Loucy (cell line): ENCODE data around the gene MAD1L1.

Experiments
- H2AFZ ChIP-seq: fragments of 200-600 bp; sonication (generic); 2 replicates; pipeline ENCODE4 v1.6.0; 2016; ENCODE audit warnings: antibody characterized with exemption, mild to moderate bottlenecking, low read length, moderate library complexity
- H3F3A ChIP-seq: fragments of 200-600 bp; 2 replicates; pipeline ENCODE4 v1.6.0; 2016; ENCODE audit warnings: antibody characterized with exemption, low read depth, mild to moderate bottlenecking
- H3K27me3 ChIP-seq: fragments of 200-600 bp; sonication (generic); 2 replicates; pipeline ENCODE4 v1.6.1; 2014; ENCODE audit warnings: low read length, mild to moderate bottlenecking; ENCODE audit not compliant: insufficient read depth, poor library complexity, severe bottlenecking
- H3K36me3 ChIP-seq: fragments of 200-600 bp; sonication (generic); 2 replicates; pipeline ENCODE4 v1.6.1; 2016; ENCODE audit warnings: low read length; ENCODE audit not compliant: insufficient read depth
- H3K4me1 ChIP-seq: fragments of 200-600 bp; sonication (generic); 2 replicates; pipeline ENCODE4 v1.5.1; 2014; ENCODE audit warnings: low read length, mild to moderate bottlenecking; ENCODE audit not compliant: insufficient read depth, poor library complexity, severe bottlenecking
- H3K4me2 ChIP-seq: fragments of 200-600 bp; sonication (generic); 2 replicates; pipeline ENCODE4 v1.6.0; 2014; ENCODE audit warnings: antibody characterized with exemption, low read length, low read depth, mild to moderate bottlenecking; ENCODE audit not compliant: poor library complexity, severe bottlenecking
- H3K4me3 ChIP-seq: fragments of 200-600 bp; sonication (generic); 2 replicates; pipeline ENCODE4 v1.5.1; 2014; ENCODE audit warnings: low read length, mild to moderate bottlenecking, mixed read lengths; ENCODE audit not compliant: poor library complexity, severe bottlenecking
- H3K79me2 ChIP-seq: fragments of 200-600 bp; sonication (generic); 2 replicates; pipeline ENCODE4 v1.6.1; 2014; ENCODE audit warnings: low read length; ENCODE audit not compliant: insufficient read depth
- H3K9ac ChIP-seq: fragments of 200-600 bp; sonication (generic); 2 replicates; pipeline ENCODE4 v1.6.0; 2014; ENCODE audit warnings: mild to moderate bottlenecking, low read depth, low read length, moderate library complexity; ENCODE audit not compliant: poor library complexity, severe bottlenecking
- H3K9me2 ChIP-seq: fragments of 200-600 bp; sonication (generic); replicated peaks from 2 replicates; pipeline ENCODE4 v1.6.1; 2016; ENCODE audit warnings: low read depth, low read length, mixed read lengths
- H3K9me3 ChIP-seq: fragments of 200-600 bp; sonication (generic); 2 replicates; pipeline ENCODE4 v1.6.1; 2014; ENCODE audit warnings: mild to moderate bottlenecking, antibody characterized with exemption, low read length, low read depth; ENCODE audit not compliant: insufficient read depth
- H4K20me1 ChIP-seq: fragments of 200-600 bp; sonication (generic); 2 replicates; pipeline ENCODE4 v1.6.0; 2014; ENCODE audit warnings: antibody characterized with exemption, low read length, mild to moderate bottlenecking; ENCODE audit not compliant: insufficient read depth, poor library complexity, severe bottlenecking
- CTCF ChIP-seq: fragments of 200-600 bp; sonication (generic); conservative IDR thresholded peaks from 2 replicates; pipeline ENCODE4 v1.5.1; 2014; ENCODE audit warnings: mild to moderate bottlenecking, antibody characterized with exemption, low read length
- EZH2phosphoT487 ChIP-seq: fragments of 200-600 bp; IDR thresholded peaks from 2 replicates; pipeline ENCODE4 v1.6.1; 2018; ENCODE audit warnings: antibody characterized with exemption, mild to moderate bottlenecking, moderate library complexity, borderline replicate concordance

The MAD1L1 gene

GRCh38 chr7:2081526-2082135 lies 151.1 kb downstream of the MAD1L1 start:
- Histone ChIP-seq H3F3A (no peaks in the 10 kb centered on the region), H3K36me3 (peaks cover 15% of the 10 kb centered on the region; the same call in 1 of the 2 replicates), H3K9me3 (no peaks in the 10 kb centered on the region), H2AFZ (no peak overlapping the region), H3K9ac (no peak overlapping the region), H3K4me1 (peaks cover 17% of the 10 kb centered on the region), H4K20me1 (no peaks in the 10 kb centered on the region), H3K79me2 (no peaks in the 10 kb centered on the region), H3K27me3 (no peaks in the 10 kb centered on the region), H3K9me2 (no peaks in the 10 kb centered on the region), H3K4me2 (no peak overlapping the region), H3K4me3 (no peak overlapping the region)
- TF ChIP-seq CTCF (no peak), EZH2phosphoT487 (no peak)

- H3K4me2 ChIP-seq, result no peak overlapping the region
- no peaks in the 10 kb centered on the region for H3K9me2 ChIP-seq
- no peak for TF ChIP-seq EZH2phosphoT487
- no peak for TF ChIP-seq CTCF
- H3K9me3 ChIP-seq, result no peaks in the 10 kb centered on the region
- H3F3A ChIP-seq, result no peaks in the 10 kb centered on the region
- no peak overlapping the region for H3K9ac ChIP-seq
- no peaks in the 10 kb centered on the region for H3K79me2 ChIP-seq
- H3K27me3 ChIP-seq, result no peaks in the 10 kb centered on the region
- H4K20me1 ChIP-seq, result no peaks in the 10 kb centered on the region
- H3K36me3 ChIP-seq, result peaks cover 17% of the 10 kb centered on the region; the same call in 1 of the 2 replicates
- no peak overlapping the region for H3K4me3 ChIP-seq
- H3K4me1 ChIP-seq, result peaks cover 17% of the 10 kb centered on the region
- H2AFZ ChIP-seq, result no peak overlapping the region
Observed at GRCh38 chr7:2080477-2080876, 152.3 kb downstream of the MAD1L1 start.

GRCh38 chr7:2080060-2080387 lies 152.7 kb downstream of the MAD1L1 start:
- Histone ChIP-seq H3K4me2 (no peak overlapping the region), H3F3A (no peaks in the 10 kb centered on the region), H2AFZ (no peak overlapping the region), H3K79me2 (no peaks in the 10 kb centered on the region), H3K36me3 (peaks cover 17% of the 10 kb centered on the region; the same call in 1 of the 2 replicates), H3K27me3 (no peaks in the 10 kb centered on the region), H3K9me3 (no peaks in the 10 kb centered on the region), H3K4me1 (peaks cover 13% of the 10 kb centered on the region), H3K9me2 (no peaks in the 10 kb centered on the region), H3K9ac (no peak overlapping the region), H3K4me3 (no peak overlapping the region), H4K20me1 (no peaks in the 10 kb centered on the region)
- TF ChIP-seq EZH2phosphoT487, result no peak
- TF ChIP-seq CTCF, result no peak
